ENCODE data around the gene ZSWIM9.

GRCh38 chr19:48182434-48182833 lies 12.0 kb downstream of the ZSWIM9 start:
- no peak for TF ChIP-seq EZH2phosphoT487 (conservative IDR thresholded peaks at IDR 0.05; ENCODE audit: low read length)
- TF ChIP-seq CTCF (IDR thresholded peaks at IDR 0.05; ENCODE audit: insufficient read depth, low read length, poor library complexity, severe bottlenecking) = no peak
